WTC11 (cell line): ENCODE data around the gene PPP4R4. TPM values are rescaled to one million over a fixed set of nuclear protein-coding genes. Genes with fewer than 3 reads are reported as not detected.

ENCODE experiments used
- ATAC-seq: fragments of 200-7000 bp; cut with Tn5 transposase; 2 replicates; pipeline ENCODE4 v1.10.0; 2021; ENCODE audit warnings: mild to moderate bottlenecking, moderate library complexity
- CTCF ChIA-PET: fragments of 300-600 bp; sonication (Branson Sonifier 250); formaldehyde crosslinking; loops from one replicate; lab custom pipeline; 2021; ENCODE audit warnings: antibody characterized with exemption; lab: Charles Lee
- POLR2A ChIA-PET: fragments of 350-600 bp; sonication (Branson Sonifier 250); formaldehyde crosslinking; loops from one replicate; lab custom pipeline; 2021; ENCODE audit warnings: antibody characterized with exemption; lab: Charles Lee
- DNase-seq: peaks from one replicate; pipeline ENCODE4 v3.0.0; 2021; ENCODE audit warnings: low spot score
- H3K27ac Mint-ChIP-seq: 2 replicates; pipeline ENCODE4 v1.8.0; 2021; ENCODE audit warnings: mixed read lengths
- H3K27me3 Mint-ChIP-seq: 2 replicates; pipeline ENCODE4 v1.8.0; 2021; ENCODE audit warnings: low read depth, mild to moderate bottlenecking, moderate library complexity, mixed read lengths
- H3K36me3 Mint-ChIP-seq: 2 replicates; pipeline ENCODE4 v1.8.0; 2021; ENCODE audit warnings: mixed read lengths
- H3K4me1 Mint-ChIP-seq: 2 replicates; pipeline ENCODE4 v1.8.0; 2022; ENCODE audit warnings: mixed read lengths
- H3K4me3 Mint-ChIP-seq: 2 replicates; pipeline ENCODE4 v1.8.0; 2021; ENCODE audit warnings: mild to moderate bottlenecking, moderate library complexity, mixed read lengths
- H3K9me3 Mint-ChIP-seq: 2 replicates; pipeline ENCODE4 v1.8.0; 2021; ENCODE audit warnings: mixed read lengths
- ESRRA ChIP-seq: sonication (generic); formaldehyde crosslinking; IDR thresholded peaks from 2 replicates; pipeline ENCODE4 v1.8.1; 2022; ENCODE audit warnings: mild to moderate bottlenecking, missing genetic modification reagents, borderline replicate concordance
- FOXJ3 ChIP-seq: sonication (generic); formaldehyde crosslinking; IDR thresholded peaks from 2 replicates; pipeline ENCODE4 v1.9.0; 2021; ENCODE audit warnings: missing genetic modification reagents, mild to moderate bottlenecking, borderline replicate concordance
- FOXP4 ChIP-seq: sonication (generic); formaldehyde crosslinking; IDR thresholded peaks from 2 replicates; pipeline ENCODE4 v1.8.0; 2022; ENCODE audit warnings: mild to moderate bottlenecking, missing genetic modification reagents
- JAZF1 ChIP-seq: fragments of 250-450 bp; sonication (Bioruptor Pico); IDR thresholded peaks from 2 replicates; pipeline ENCODE4 v1.9.0; 2021; ENCODE audit warnings: moderate library complexity, mild to moderate bottlenecking, inconsistent platforms
- JUN ChIP-seq: sonication (generic); formaldehyde crosslinking; IDR thresholded peaks from 2 replicates; pipeline ENCODE4 v1.8.0; 2023; ENCODE audit warnings: mild to moderate bottlenecking, missing genetic modification reagents
- MXD4 ChIP-seq: fragments of 250-450 bp; sonication (Bioruptor Pico); IDR thresholded peaks from 2 replicates; pipeline ENCODE4 v1.8.0; 2021; ENCODE audit warnings: mild to moderate bottlenecking, moderate library complexity, borderline replicate concordance
- NFE2L1 ChIP-seq: sonication (generic); formaldehyde crosslinking; IDR thresholded peaks from 2 replicates; pipeline ENCODE4 v1.8.1; 2023; ENCODE audit warnings: missing genetic modification reagents
- RELA ChIP-seq: sonication (generic); formaldehyde crosslinking; IDR thresholded peaks from 2 replicates; pipeline ENCODE4 v1.8.1; 2022; ENCODE audit warnings: missing genetic modification reagents, mild to moderate bottlenecking, borderline replicate concordance
- RORB ChIP-seq: fragments of 250-450 bp; sonication (Bioruptor Pico); IDR thresholded peaks from 2 replicates; pipeline ENCODE4 v1.9.0; 2021; ENCODE audit warnings: mild to moderate bottlenecking
- SP1 ChIP-seq: sonication (generic); formaldehyde crosslinking; conservative IDR thresholded peaks from 2 replicates; pipeline ENCODE4 v1.8.1; 2022; ENCODE audit warnings: missing genetic modification reagents
- USF2 ChIP-seq: sonication (generic); formaldehyde crosslinking; IDR thresholded peaks from 2 replicates; pipeline ENCODE4 v1.8.1; 2023; ENCODE audit warnings: mild to moderate bottlenecking, missing genetic modification reagents, moderate library complexity
- ZNF425 ChIP-seq: fragments of 250-450 bp; sonication (Bioruptor Pico); conservative IDR thresholded peaks from 2 replicates; pipeline ENCODE4 v1.9.0; 2021; ENCODE audit warnings: mild to moderate bottlenecking
- total RNA-seq: library from RNA; stranded (reverse); gene quantifications from 3 replicates; pipeline ENCODE4 v1.2.3, GENCODE V29; 2021
- TF ChIP-seq, protein P1 (sequence below): sonication (generic); formaldehyde crosslinking; IDR thresholded peaks from 2 replicates; pipeline ENCODE4 v1.8.1; 2023; ENCODE audit warnings: mild to moderate bottlenecking, missing genetic modification reagents
- TF ChIP-seq, protein P2 (sequence below): fragments of 250-450 bp; sonication (Bioruptor Pico); IDR thresholded peaks from 2 replicates; pipeline ENCODE4 v2.1.2; 2022; ENCODE audit warnings: mild to moderate bottlenecking, moderate library complexity
- TF ChIP-seq, protein P3 (sequence below): fragments of 250-450 bp; sonication (Bioruptor Pico); IDR thresholded peaks from 2 replicates; pipeline ENCODE4 v1.9.0; 2021; ENCODE audit warnings: mild to moderate bottlenecking
- TF ChIP-seq, protein P4 (sequence below): sonication (generic); formaldehyde crosslinking; IDR thresholded peaks from 2 replicates; pipeline ENCODE4 v1.8.1; 2022; ENCODE audit warnings: missing genetic modification reagents, borderline replicate concordance
- TF ChIP-seq, protein P5 (sequence below): sonication (generic); formaldehyde crosslinking; IDR thresholded peaks from 2 replicates; pipeline ENCODE4 v1.8.1; 2023; ENCODE audit warnings: mild to moderate bottlenecking, missing genetic modification reagents, moderate library complexity
- TF ChIP-seq, protein P6 (sequence below): sonication (generic); formaldehyde crosslinking; IDR thresholded peaks from 2 replicates; pipeline ENCODE4 v1.8.0; 2023; ENCODE audit warnings: missing genetic modification reagents

PPP4R4 gene
- total RNA-seq, 1 experiment from 2014 or later = 9.6 TPM

DNA sequence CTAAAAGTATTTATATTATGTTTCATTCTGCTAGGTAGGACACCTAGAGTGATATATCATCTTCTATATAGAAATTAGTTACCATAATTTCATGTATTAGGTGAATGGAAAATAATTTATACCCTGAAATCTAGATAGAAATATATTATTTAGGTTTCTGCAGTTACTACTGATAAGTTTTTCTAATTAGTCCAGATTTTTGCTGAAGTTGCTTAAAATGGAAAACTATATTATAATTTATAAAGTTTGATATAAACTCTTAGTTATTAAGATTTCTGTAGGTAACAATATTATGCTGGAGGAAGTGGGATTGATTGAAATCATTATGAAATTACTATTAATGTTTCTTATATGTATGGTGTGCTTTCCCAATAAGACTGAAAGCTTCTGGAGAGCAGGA, 62.9 kb downstream of the PPP4R4 start:
- H3K4me3 Mint-ChIP-seq = no peak overlapping the region
- H3K9me3 Mint-ChIP-seq = peaks cover 5% of the 10 kb centered on the region; the same call in 1 of the 2 replicates
- DNase-seq (no peak), ATAC-seq (no peak)
- CTCF ChIA-PET = no interaction called here
- H3K36me3 Mint-ChIP-seq = peaks cover 9% of the 10 kb centered on the region
- POLR2A ChIA-PET = no interaction called here
- H3K27me3 Mint-ChIP-seq = no peaks in the 10 kb centered on the region
- no peak for TF ChIP-seq RORB (CRISPR knock-in tag)
- TF ChIP-seq ESRRA (CRISPR knock-in tag) = no peak
- TF ChIP-seq, protein P1, sequence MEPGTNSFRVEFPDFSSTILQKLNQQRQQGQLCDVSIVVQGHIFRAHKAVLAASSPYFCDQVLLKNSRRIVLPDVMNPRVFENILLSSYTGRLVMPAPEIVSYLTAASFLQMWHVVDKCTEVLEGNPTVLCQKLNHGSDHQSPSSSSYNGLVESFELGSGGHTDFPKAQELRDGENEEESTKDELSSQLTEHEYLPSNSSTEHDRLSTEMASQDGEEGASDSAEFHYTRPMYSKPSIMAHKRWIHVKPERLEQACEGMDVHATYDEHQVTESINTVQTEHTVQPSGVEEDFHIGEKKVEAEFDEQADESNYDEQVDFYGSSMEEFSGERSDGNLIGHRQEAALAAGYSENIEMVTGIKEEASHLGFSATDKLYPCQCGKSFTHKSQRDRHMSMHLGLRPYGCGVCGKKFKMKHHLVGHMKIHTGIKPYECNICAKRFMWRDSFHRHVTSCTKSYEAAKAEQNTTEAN = no peak
- TF ChIP-seq, protein P2, sequence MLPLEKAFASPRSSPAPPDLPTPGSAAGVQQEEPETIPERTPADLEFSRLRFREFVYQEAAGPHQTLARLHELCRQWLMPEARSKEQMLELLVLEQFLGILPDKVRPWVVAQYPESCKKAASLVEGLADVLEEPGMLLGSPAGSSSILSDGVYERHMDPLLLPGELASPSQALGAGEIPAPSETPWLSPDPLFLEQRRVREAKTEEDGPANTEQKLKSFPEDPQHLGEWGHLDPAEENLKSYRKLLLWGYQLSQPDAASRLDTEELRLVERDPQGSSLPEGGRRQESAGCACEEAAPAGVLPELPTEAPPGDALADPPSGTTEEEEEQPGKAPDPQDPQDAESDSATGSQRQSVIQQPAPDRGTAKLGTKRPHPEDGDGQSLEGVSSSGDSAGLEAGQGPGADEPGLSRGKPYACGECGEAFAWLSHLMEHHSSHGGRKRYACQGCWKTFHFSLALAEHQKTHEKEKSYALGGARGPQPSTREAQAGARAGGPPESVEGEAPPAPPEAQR (CRISPR knock-in tag) = no peak
- TF ChIP-seq MXD4 (CRISPR knock-in tag) = no peak
- TF ChIP-seq, protein P3, sequence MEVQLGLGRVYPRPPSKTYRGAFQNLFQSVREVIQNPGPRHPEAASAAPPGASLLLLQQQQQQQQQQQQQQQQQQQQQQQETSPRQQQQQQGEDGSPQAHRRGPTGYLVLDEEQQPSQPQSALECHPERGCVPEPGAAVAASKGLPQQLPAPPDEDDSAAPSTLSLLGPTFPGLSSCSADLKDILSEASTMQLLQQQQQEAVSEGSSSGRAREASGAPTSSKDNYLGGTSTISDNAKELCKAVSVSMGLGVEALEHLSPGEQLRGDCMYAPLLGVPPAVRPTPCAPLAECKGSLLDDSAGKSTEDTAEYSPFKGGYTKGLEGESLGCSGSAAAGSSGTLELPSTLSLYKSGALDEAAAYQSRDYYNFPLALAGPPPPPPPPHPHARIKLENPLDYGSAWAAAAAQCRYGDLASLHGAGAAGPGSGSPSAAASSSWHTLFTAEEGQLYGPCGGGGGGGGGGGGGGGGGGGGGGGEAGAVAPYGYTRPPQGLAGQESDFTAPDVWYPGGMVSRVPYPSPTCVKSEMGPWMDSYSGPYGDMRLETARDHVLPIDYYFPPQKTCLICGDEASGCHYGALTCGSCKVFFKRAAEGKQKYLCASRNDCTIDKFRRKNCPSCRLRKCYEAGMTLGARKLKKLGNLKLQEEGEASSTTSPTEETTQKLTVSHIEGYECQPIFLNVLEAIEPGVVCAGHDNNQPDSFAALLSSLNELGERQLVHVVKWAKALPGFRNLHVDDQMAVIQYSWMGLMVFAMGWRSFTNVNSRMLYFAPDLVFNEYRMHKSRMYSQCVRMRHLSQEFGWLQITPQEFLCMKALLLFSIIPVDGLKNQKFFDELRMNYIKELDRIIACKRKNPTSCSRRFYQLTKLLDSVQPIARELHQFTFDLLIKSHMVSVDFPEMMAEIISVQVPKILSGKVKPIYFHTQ (CRISPR knock-in tag) = no peak
- TF ChIP-seq, protein P4, sequence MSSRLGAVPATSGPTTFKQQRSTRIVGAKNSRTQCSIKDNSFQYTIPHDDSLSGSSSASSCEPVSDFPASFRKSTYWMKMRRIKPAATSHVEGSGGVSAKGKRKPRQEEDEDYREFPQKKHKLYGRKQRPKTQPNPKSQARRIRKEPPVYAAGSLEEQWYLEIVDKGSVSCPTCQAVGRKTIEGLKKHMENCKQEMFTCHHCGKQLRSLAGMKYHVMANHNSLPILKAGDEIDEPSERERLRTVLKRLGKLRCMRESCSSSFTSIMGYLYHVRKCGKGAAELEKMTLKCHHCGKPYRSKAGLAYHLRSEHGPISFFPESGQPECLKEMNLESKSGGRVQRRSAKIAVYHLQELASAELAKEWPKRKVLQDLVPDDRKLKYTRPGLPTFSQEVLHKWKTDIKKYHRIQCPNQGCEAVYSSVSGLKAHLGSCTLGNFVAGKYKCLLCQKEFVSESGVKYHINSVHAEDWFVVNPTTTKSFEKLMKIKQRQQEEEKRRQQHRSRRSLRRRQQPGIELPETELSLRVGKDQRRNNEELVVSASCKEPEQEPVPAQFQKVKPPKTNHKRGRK (CRISPR knock-in tag) = no peak
- TF ChIP-seq NFE2L1 = no peak
- no peak for TF ChIP-seq FOXJ3
- TF ChIP-seq, protein P5, sequence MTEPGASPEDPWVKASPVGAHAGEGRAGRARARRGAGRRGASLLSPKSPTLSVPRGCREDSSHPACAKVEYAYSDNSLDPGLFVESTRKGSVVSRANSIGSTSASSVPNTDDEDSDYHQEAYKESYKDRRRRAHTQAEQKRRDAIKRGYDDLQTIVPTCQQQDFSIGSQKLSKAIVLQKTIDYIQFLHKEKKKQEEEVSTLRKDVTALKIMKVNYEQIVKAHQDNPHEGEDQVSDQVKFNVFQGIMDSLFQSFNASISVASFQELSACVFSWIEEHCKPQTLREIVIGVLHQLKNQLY (CRISPR knock-in tag) = no peak
- no peak for TF ChIP-seq JAZF1
- TF ChIP-seq, protein P6, sequence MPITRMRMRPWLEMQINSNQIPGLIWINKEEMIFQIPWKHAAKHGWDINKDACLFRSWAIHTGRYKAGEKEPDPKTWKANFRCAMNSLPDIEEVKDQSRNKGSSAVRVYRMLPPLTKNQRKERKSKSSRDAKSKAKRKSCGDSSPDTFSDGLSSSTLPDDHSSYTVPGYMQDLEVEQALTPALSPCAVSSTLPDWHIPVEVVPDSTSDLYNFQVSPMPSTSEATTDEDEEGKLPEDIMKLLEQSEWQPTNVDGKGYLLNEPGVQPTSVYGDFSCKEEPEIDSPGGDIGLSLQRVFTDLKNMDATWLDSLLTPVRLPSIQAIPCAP (CRISPR knock-in tag) = no peak
- TF ChIP-seq RELA = no peak
- no peak for TF ChIP-seq ZNF425 (CRISPR knock-in tag)
- TF ChIP-seq SP1 = no peak
- no peak for TF ChIP-seq FOXP4
- no peak for TF ChIP-seq USF2 (CRISPR knock-in tag)
- TF ChIP-seq JUN (CRISPR knock-in tag) = no peak
- H3K27ac Mint-ChIP-seq = no peak overlapping the region
- no peaks in the 10 kb centered on the region for H3K4me1 Mint-ChIP-seq
